OCI-M1 (cell line): ENCODE data around the gene LHX2.

Experiments used
- DNase-seq: peaks from one replicate; lab custom pipeline; 2025; lab: John Stamatoyannopoulos, UW

The LHX2 gene

DNA sequence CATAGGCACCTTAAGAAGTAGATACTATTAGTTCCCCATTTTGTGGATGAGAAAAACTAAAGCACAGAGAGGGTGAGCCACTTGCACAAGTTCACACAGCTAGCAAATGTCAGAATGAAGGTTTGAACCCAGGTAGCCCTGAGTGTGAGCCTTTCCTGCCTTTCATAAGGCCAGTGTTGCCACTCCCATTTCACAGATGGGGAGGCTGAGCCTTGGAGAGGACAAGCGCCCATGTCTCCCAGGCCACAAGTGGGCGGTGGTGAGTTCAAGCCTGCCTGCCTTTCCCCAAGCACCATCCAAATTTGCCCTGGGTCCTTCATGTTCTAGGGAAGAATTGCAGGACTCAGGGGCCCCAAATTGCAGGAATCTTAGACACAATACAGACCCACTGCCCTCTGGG, 50.6 kb downstream of the LHX2 start:
- no peak for DNase-seq

DNA sequence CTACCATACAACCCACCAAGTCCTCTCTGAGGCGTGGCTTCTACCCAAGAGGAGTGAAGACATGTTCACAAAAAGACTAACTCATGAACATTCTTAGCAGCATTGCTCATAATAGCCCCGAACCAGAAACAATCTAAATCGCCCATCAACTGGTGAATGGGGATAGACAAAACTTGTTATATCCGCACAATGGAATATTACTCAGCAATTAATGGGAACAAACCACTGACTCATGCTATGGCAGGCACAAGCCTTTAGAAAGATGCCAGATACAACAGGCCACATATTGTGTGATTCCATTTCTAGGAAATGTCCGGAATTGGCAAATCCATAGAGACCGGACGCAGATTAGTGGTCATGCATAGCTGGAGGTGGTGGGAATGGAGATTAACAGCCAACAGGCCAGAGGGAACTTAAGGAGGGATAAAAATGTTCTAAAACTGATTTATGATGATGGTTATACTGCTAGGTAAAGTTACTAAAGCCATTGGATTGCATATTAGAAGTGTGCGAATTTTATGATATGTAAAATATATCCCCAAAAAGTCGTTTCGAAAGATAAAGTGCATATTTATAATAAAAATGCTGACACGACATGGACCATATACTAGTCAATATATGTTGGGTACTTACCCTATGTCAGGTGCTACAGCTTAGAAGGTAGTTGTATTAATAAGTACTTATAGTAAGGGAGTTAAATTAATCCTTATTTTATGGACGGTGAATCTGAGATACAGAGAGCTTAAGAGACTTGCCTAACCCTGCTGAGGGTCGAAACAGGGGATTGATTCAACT, 55.4 kb downstream of the LHX2 start:
- no peak for DNase-seq

DNA sequence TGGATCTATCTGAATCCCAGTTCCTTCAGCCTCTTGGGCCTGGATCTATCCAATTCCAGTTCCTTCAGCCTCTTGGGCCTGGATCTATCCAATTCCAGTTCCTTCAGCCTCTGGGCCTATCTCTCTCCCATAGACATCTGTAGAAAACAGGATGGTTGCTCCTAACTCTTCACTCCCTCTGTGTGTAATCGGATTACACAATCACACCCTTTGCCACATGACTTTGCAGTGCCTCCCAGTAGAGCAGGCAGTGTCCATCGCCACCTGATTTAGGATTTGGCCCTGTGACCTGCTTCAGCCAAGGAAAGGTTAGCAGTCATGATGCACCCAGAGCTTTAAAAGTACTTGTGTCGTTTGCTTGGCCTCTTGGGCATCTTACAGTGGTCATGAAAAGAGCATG, 56.7 kb downstream of the LHX2 start:
- DNase-seq = no peak

- no peak for DNase-seq
Measured at GRCh38 chr9:124074746-124075145, 63.2 kb downstream of the LHX2 start.

DNA sequence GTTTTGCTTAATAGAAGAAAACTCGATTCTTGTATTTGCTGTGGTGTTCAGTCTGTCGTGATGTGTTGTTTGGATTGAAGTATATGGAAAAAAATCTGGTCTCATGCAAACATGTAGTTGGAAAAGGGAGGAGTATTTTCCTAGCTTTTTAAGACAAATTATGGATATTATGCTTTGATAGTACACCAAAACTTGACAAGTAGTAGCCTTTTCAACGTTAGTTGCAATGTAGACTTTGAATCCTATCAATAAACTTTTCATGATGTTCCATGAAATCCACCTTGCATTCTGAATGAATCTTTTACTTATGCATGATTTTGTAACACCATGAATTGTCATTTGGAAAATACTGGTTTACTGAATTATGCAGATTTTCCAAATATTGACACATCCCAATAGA, 64.2 kb downstream of the LHX2 start:
- DNase-seq = no peak

DNA sequence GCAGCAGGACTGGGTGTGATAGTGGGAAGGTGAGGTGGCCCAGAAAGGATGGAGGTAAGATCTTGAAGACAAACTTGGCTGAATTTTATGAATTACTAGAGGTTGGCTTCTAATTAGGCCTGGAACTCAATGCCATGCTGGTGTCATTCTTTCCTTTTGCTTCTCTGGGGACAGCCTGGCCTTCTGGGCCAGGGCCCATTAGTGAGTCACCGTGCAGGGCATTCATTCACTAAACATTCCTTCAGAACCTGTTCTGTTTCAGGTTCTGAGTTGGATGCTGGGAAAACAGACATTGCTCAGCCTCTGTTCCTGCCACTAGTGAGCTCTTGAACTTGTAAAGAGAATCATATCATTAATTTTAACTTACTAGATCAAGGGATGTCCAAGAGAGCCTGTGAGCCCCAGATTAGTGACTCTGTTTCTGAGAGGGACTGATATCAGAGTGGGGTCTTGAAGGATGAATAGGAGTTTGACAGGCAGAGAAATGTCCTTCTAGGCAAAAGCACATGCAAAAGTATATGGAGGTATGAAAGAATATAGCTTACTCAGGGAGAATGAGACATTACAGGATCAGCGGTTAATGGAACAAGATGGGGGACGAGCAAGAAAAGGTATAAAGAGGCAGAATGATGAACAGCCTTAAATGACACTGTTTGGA, 66.5 kb downstream of the LHX2 start:
- no peak for DNase-seq

DNA sequence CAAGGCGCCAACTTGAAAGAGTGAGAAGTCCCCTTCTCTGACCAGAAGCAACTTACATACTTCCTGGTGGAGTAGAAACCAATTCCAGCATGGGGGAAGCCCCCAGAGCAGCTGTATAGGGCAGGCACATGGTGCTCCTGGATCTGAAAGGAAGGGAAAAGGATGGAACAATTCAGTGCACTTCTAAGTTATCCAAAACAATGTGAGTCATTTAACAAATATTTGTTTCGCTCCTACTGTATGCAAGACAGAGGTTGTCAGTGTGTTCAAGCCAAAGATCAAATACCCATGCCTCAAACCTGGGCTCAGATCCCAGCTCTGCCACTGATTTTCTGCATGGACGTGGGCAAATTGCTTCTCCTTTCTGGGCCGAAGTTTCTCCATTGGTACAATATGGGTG, 67.1 kb downstream of the LHX2 start:
- DNase-seq = no peak

- DNase-seq = no peak
Measured at GRCh38 chr9:124079176-124079925, 67.8 kb downstream of the LHX2 start.

- no peak for DNase-seq
Measured at GRCh38 chr9:124082622-124083021, 71.1 kb downstream of the LHX2 start.
